HCT116 (cell line): ENCODE data around the gene SAPCD2. TPM values are rescaled to one million over a fixed set of nuclear protein-coding genes. Genes with fewer than 3 reads are reported as not detected.
A peak's percentile ranks its signal among the peaks of the same experiment; 100 is the strongest.

Experiments used
- ATAC-seq: fragments of 200-7000 bp; cut with Tn5 transposase; 2 replicates; pipeline ENCODE4 v1.9.1; 2020; ENCODE audit warnings: mild to moderate bottlenecking, moderate library complexity
- BruUV-seq: library from RNA; stranded (reverse); fragments of 400-500 nt; replicated peaks from 2 replicates; lab custom pipeline; 2021; lab: Mats Ljungman, UMichigan
- CTCF ChIA-PET: fragments of 300-600 bp; sonication (Branson Sonifier 250); formaldehyde crosslinking; loops from one replicate; lab custom pipeline; 2021; ENCODE audit warnings: antibody characterized with exemption; lab: Charles Lee
- POLR2A ChIA-PET: fragments of 300-600, 350-600 bp; sonication (Branson Sonifier 250); formaldehyde crosslinking; loops from one replicate; lab custom pipeline; 2021; ENCODE audit warnings: antibody characterized with exemption; lab: Charles Lee
- RAD21 ChIA-PET, 2 experiments: fragments of 300-600 bp; sonication (Branson Sonifier 250); formaldehyde crosslinking; loops; one replicate each; lab custom pipeline; 2023; ENCODE audit warnings: low total read pairs in 2 of 2; ENCODE audit not compliant: uncharacterized antibody in 2 of 2, unreplicated experiment in 2 of 2, low non-redundant PET in 1 of 2; lab: Charles Lee
- DNase-seq: peaks from one replicate; pipeline ENCODE4 v3.0.0-alpha.2; 2010; ENCODE audit warnings: low read depth, low spot score
- H2AFZ ChIP-seq: fragments of 200-600 bp; shearing (Covaris generic), sonication (generic); 2 replicates; pipeline ENCODE4 v1.6.1; 2017; ENCODE audit warnings: low read depth, mixed run types, mixed read lengths, antibody characterized with exemption, low read length; ENCODE audit not compliant: poor library complexity, severe bottlenecking
- H3K27ac ChIP-seq: 2 replicates; pipeline ENCODE4 v1.5.1; 2012; ENCODE audit warnings: low read depth, low read length
- H3K27me3 ChIP-seq: fragments of 200-600 bp; sonication (generic); 2 replicates; pipeline ENCODE4 v1.6.1; 2016; ENCODE audit warnings: mixed run types, low read length, mixed read lengths; ENCODE audit not compliant: insufficient read depth
- H3K36me3 ChIP-seq, 2 experiments: fragments of 200-500 bp in 1 of 2; fragments of 200-600 bp in 1 of 2; sonication (Bioruptor generic) in 1 of 2; sonication (generic) in 1 of 2; 2 replicates each; pipeline versions ENCODE4 v1.5.1 to v1.6.1; 2014 to 2016; ENCODE audit warnings: low read length in 2 of 2, inconsistent platforms in 1 of 2, mixed read lengths in 1 of 2, mixed run types in 1 of 2; ENCODE audit not compliant: insufficient read depth in 2 of 2, control insufficient read depth in 1 of 2
- H3K4me1 ChIP-seq, 2 experiments: fragments of 200-600 bp in 1 of 2; sonication (generic) in 1 of 2; 2 replicates each; pipeline versions ENCODE4 v1.5.1 to v1.6.1; 2012 to 2017; ENCODE audit warnings: low read length in 2 of 2, inconsistent platforms in 1 of 2, mild to moderate bottlenecking in 1 of 2, mixed read lengths in 1 of 2, mixed run types in 1 of 2, moderate library complexity in 1 of 2; ENCODE audit not compliant: insufficient read depth in 2 of 2, control insufficient read depth in 1 of 2
- H3K4me2 ChIP-seq: fragments of 200-600 bp; sonication (generic); 2 replicates; pipeline ENCODE4 v1.6.1; 2017; ENCODE audit warnings: mixed run types, low read length, mixed read lengths
- H3K4me3 ChIP-seq, 2 experiments: fragments of 200-600 bp in 1 of 2; sonication (generic) in 1 of 2; replicated peaks in 1 of 2; 2 replicates each; pipeline ENCODE4 v1.5.1; 2011 to 2016; ENCODE audit warnings: low read length in 2 of 2, control low read depth in 1 of 2, low read depth in 1 of 2, mild to moderate bottlenecking in 1 of 2, mixed read lengths in 1 of 2, mixed run types in 1 of 2
- H3K79me2 ChIP-seq: fragments of 200-600 bp; sonication (generic); 2 replicates; pipeline ENCODE4 v1.6.1; 2017; ENCODE audit warnings: mild to moderate bottlenecking, mixed run types, low read length, moderate library complexity, mixed read lengths; ENCODE audit not compliant: insufficient read depth
- H3K9ac ChIP-seq: fragments of 200-600 bp; sonication (generic); 2 replicates; pipeline ENCODE4 v1.6.1; 2016; ENCODE audit warnings: low read length, mixed read lengths
- H3K9me2 ChIP-seq: fragments of 200-600 bp; sonication (generic), shearing (Covaris generic); 2 replicates; pipeline ENCODE4 v1.6.1; 2017; ENCODE audit warnings: mixed run types, mild to moderate bottlenecking, moderate library complexity; ENCODE audit not compliant: insufficient read depth
- H3K9me3 ChIP-seq, 2 experiments: fragments of 200-500 bp in 1 of 2; fragments of 200-600 bp in 1 of 2; sonication (Bioruptor generic) in 1 of 2; sonication (generic) in 1 of 2; 2 replicates each; pipeline ENCODE4 v1.6.1; 2014 to 2017; ENCODE audit warnings: low read length in 2 of 2, mixed read lengths in 2 of 2, inconsistent platforms in 1 of 2, low read depth in 1 of 2, mild to moderate bottlenecking in 1 of 2, mixed run types in 1 of 2, moderate library complexity in 1 of 2; ENCODE audit not compliant: control insufficient read depth in 1 of 2, insufficient read depth in 1 of 2
- H4K20me1 ChIP-seq: fragments of 200-600 bp; sonication (generic), shearing (Covaris generic); 2 replicates; pipeline ENCODE4 v1.6.1; 2017; ENCODE audit warnings: mixed run types, mild to moderate bottlenecking, moderate library complexity; ENCODE audit not compliant: insufficient read depth
- CEBPB ChIP-seq: IDR thresholded peaks from 2 replicates; pipeline ENCODE4 v1.6.1; 2012; ENCODE audit warnings: low read depth
- EGR1 ChIP-seq: IDR thresholded peaks from 2 replicates; pipeline ENCODE4 v1.6.1; 2012; ENCODE audit warnings: low read depth
- EZH2phosphoT487 ChIP-seq: fragments of 200-600 bp; IDR thresholded peaks from 2 replicates; pipeline ENCODE4 v1.6.1; 2018; ENCODE audit warnings: antibody characterized with exemption, borderline replicate concordance
- JUND ChIP-seq: IDR thresholded peaks from 2 replicates; pipeline ENCODE4 v1.6.1; 2012
- SIN3A ChIP-seq: IDR thresholded peaks from 2 replicates; pipeline ENCODE4 v1.6.1; 2012; ENCODE audit warnings: low read depth
- SP1 ChIP-seq: IDR thresholded peaks from 2 replicates; pipeline ENCODE4 v1.6.1; 2012; ENCODE audit warnings: low read depth
- TCF7L2 ChIP-seq: IDR thresholded peaks from 2 replicates; pipeline ENCODE4 v1.7.0; 2011; ENCODE audit warnings: borderline replicate concordance, inconsistent platforms; ENCODE audit not compliant: insufficient read depth, insufficient read length; ENCODE audit errors: extremely low read depth
- intact Hi-C: fragments of 100-400 bp; cut with micrococcal nuclease; formaldehyde crosslinking; loops from 2 replicates; pipeline ENCODE4 v1.10.0; 2022
- total RNA-seq: library from RNA; stranded (reverse); gene quantifications from one replicate; pipeline ENCODE4 v1.2.1, GENCODE V29; 2021; ENCODE audit not compliant: unreplicated experiment
- TF ChIP-seq, protein P1 (sequence below): IDR thresholded peaks from 2 replicates; pipeline ENCODE4 v1.6.1; 2012
- TF ChIP-seq, protein P2 (sequence below): IDR thresholded peaks from 2 replicates; pipeline ENCODE4 v1.6.1; 2012; ENCODE audit warnings: low read depth

SAPCD2 gene
- total RNA-seq, 1 experiment from 2014 or later: 71.7 TPM

- TF ChIP-seq EZH2phosphoT487: no peak
- TF ChIP-seq, all 23 proteins: peak for 0
Measured at GRCh38 chr9:137107982-137108381, 37.6 kb upstream of the SAPCD2 start (continued).

- RAD21 ChIA-PET: no interaction called here
- Histone ChIP-seq H3K27ac (no peak overlapping the region; the same call in 1 of the 2 replicates), H4K20me1 (no peaks in the 10 kb centered on the region), H2AFZ (no peak overlapping the region), H3K4me3 (no peak overlapping the region), H3K9ac (no peak overlapping the region), H3K9me2 (no peaks in the 10 kb centered on the region), H3K79me2 (peaks cover 7% of the 10 kb centered on the region; the same call in 1 of the 2 replicates), H3K36me3 (peaks cover 12 to 57% of the 10 kb centered on the region in 2 experiments; a peak in 3 of 4 replicates), H3K4me2 (no peak overlapping the region), H3K4me1 (no peaks in the 10 kb centered on the region), H3K9me3 (peaks cover 0 to 11% of the 10 kb centered on the region in 2 experiments; a peak in 1 of 4 replicates), H3K27me3 (no peaks in the 10 kb centered on the region)
- CTCF ChIA-PET: no interaction called here
- intact Hi-C loops: no loop called here
- TF ChIP-seq SIN3A (no peak), CEBPB (no peak), EGR1 (no peak), JUND (no peak), SP1 (no peak), TCF7L2 (no peak)
- TF ChIP-seq, protein P1, sequence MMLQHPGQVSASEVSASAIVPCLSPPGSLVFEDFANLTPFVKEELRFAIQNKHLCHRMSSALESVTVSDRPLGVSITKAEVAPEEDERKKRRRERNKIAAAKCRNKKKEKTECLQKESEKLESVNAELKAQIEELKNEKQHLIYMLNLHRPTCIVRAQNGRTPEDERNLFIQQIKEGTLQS: no peak
- TF ChIP-seq, protein P2, sequence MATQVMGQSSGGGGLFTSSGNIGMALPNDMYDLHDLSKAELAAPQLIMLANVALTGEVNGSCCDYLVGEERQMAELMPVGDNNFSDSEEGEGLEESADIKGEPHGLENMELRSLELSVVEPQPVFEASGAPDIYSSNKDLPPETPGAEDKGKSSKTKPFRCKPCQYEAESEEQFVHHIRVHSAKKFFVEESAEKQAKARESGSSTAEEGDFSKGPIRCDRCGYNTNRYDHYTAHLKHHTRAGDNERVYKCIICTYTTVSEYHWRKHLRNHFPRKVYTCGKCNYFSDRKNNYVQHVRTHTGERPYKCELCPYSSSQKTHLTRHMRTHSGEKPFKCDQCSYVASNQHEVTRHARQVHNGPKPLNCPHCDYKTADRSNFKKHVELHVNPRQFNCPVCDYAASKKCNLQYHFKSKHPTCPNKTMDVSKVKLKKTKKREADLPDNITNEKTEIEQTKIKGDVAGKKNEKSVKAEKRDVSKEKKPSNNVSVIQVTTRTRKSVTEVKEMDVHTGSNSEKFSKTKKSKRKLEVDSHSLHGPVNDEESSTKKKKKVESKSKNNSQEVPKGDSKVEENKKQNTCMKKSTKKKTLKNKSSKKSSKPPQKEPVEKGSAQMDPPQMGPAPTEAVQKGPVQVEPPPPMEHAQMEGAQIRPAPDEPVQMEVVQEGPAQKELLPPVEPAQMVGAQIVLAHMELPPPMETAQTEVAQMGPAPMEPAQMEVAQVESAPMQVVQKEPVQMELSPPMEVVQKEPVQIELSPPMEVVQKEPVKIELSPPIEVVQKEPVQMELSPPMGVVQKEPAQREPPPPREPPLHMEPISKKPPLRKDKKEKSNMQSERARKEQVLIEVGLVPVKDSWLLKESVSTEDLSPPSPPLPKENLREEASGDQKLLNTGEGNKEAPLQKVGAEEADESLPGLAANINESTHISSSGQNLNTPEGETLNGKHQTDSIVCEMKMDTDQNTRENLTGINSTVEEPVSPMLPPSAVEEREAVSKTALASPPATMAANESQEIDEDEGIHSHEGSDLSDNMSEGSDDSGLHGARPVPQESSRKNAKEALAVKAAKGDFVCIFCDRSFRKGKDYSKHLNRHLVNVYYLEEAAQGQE: no peak
- no TSS peak for BruUV-seq
- peak; percentile 10; the same call in 1 of the 2 replicates for ATAC-seq
- DNase-seq: no peak
- POLR2A ChIA-PET: no interaction called here
Measured at GRCh38 chr9:137107312-137107921, 37.1 kb upstream of the SAPCD2 start.
